Measurements from ENCODE around the gene TCF7L1.

The TCF7L1 gene

GRCh38 chr2:85355521-85355920 is 222.3 kb downstream of the TCF7L1 start:
- peak overlapping the region; percentile 91 for H3K4me3 ChIP-seq (ENCODE audit: low read depth, low read length)
- DNase-seq (ENCODE audit: low read depth, low spot score) = no peak
- TF ChIP-seq CTCF (IDR thresholded peaks at IDR 0.05; ENCODE audit: insufficient read depth, low read length, missing control alignments) = no peak
- ChIA-PET CTCF (interaction anchor here (1.2 to 3.7 kb wide), 6 partner anchors 9 to 282 kb away, joined by 3 to 19 read pairs (median 4); partner anchors contain the start of gene MAT2A), POLR2A (interaction anchor here (1.0 to 2.3 kb wide), 5 partner anchors 9 to 223 kb away, joined by 3 to 27 read pairs (median 9); partner anchors contain the start of genes MAT2A and TGOLN2)

- POLR2A ChIA-PET = no interaction called here
- TF ChIP-seq CTCF (IDR thresholded peaks at IDR 0.05; ENCODE audit: insufficient read depth, low read length, missing control alignments) = no peak
- no peak for DNase-seq (ENCODE audit: low read depth, low spot score)
- no peak overlapping the region for H3K4me3 ChIP-seq (ENCODE audit: low read depth, low read length)
- CTCF ChIA-PET = interaction anchor here (1.0 to 3.7 kb wide), 4 partner anchors 8 to 281 kb away, joined by 3 to 19 read pairs (median 4); no protein-coding TSS in a partner anchor
Measured at GRCh38 chr2:85356186-85356585, 223.0 kb downstream of the TCF7L1 start.

- H3K4me3 ChIP-seq (ENCODE audit: low read depth, low read length) = no peak overlapping the region
- DNase-seq (ENCODE audit: low read depth, low spot score) = no peak
- CTCF ChIA-PET = interaction anchor here (1.1 to 2.2 kb wide), 4 partner anchors 13 to 195 kb away, joined by 3 to 9 read pairs (median 4); no protein-coding TSS in a partner anchor
- no peak for TF ChIP-seq CTCF (IDR thresholded peaks at IDR 0.05; ENCODE audit: insufficient read depth, low read length, missing control alignments)
- POLR2A ChIA-PET = no interaction called here
Measured at GRCh38 chr2:85357736-85358135, 224.5 kb downstream of the TCF7L1 start.

Data from AG04449 (cell line).